ENCODE measurements around the gene MRPS25. TPM values are rescaled to one million over a fixed set of nuclear protein-coding genes. Genes with fewer than 3 reads are reported as not detected.

Gene MRPS25
- total RNA-seq, 4 donors from 2014 or later = 22.3 to 46.8 (median 29.2) TPM

GRCh38 chr3:15099364-15100098 is 34.4 kb upstream of the MRPS25 start:
- peak overlapping the region; percentile 85 for H3K27ac ChIP-seq
- 16% methylated on average over 19 of the region's 19 CpGs for WGBS
- peaks cover 36% of the 10 kb centered on the region for H3K4me1 ChIP-seq
- no peak for TF ChIP-seq CTCF (IDR thresholded peaks at IDR 0.05)
- peak in 1 of 3 donors; percentile 5 for TF ChIP-seq POLR2AphosphoS5 (IDR thresholded peaks at IDR 0.05)
- no peak for TF ChIP-seq POLR2A (IDR thresholded peaks at IDR 0.05)
- no peaks in the 10 kb centered on the region for H3K27me3 ChIP-seq
- H3K9me3 ChIP-seq = no peaks in the 10 kb centered on the region
- peaks cover 17% of the 10 kb centered on the region for H3K36me3 ChIP-seq
- no peak for DNase-seq (ENCODE audit: low spot score in 2 of 2)
- H3K4me3 ChIP-seq = peak overlapping the region; percentile 81

- under 1% methylated on average over 23 of the region's 72 CpGs for WGBS
- no peaks in the 10 kb centered on the region for H3K9me3 ChIP-seq
- H3K36me3 ChIP-seq = peaks cover 25% of the 10 kb centered on the region
- DNase-seq (ENCODE audit: low spot score in 2 of 2) = peak; percentile 96 to 98
- H3K27me3 ChIP-seq = no peaks in the 10 kb centered on the region
- peak within 1 kb of the TSS; percentile 81 for H3K4me3 ChIP-seq
- H3K4me1 ChIP-seq = peaks cover 36% of the 10 kb centered on the region
- peak within 1 kb of the TSS; percentile 85 for H3K27ac ChIP-seq
- TF ChIP-seq POLR2A (IDR thresholded peaks at IDR 0.05) (peak in 1 of 2 donors; percentile 61), CTCF (IDR thresholded peaks at IDR 0.05) (no peak), POLR2AphosphoS5 (IDR thresholded peaks at IDR 0.05) (peak in 2 of 3 donors; percentile 78 to 87), EP300 (IDR thresholded peaks at IDR 0.05) (peak; percentile 26)
Observed at GRCh38 chr3:15098503-15099363, 33.6 kb upstream of the MRPS25 start, which contains the start of gene RBSN. RBSN (minus strand) TSS chr3:15099148; CDS start chr3:15096120, 3,028 bp downstream.

- WGBS = 41% methylated on average over 6 of the region's 6 CpGs
- H3K9me3 ChIP-seq = no peaks in the 10 kb centered on the region
- H3K27me3 ChIP-seq = no peaks in the 10 kb centered on the region
- no peak overlapping the region for H3K27ac ChIP-seq
- no peak for DNase-seq (ENCODE audit: low spot score in 2 of 2)
- TF ChIP-seq POLR2A (IDR thresholded peaks at IDR 0.05) = no peak
- no peak for TF ChIP-seq CTCF (IDR thresholded peaks at IDR 0.05)
- TF ChIP-seq POLR2AphosphoS5 (IDR thresholded peaks at IDR 0.05) = no peak
- TF ChIP-seq EP300 (IDR thresholded peaks at IDR 0.05) = no peak
- peaks cover 32% of the 10 kb centered on the region for H3K36me3 ChIP-seq
- peak overlapping the region; percentile 81 for H3K4me3 ChIP-seq
- H3K4me1 ChIP-seq = peaks cover 31% of the 10 kb centered on the region
Observed at GRCh38 chr3:15097891-15098290, 32.8 kb upstream of the MRPS25 start.

GRCh38 chr3:15096046-15096445 is 30.9 kb upstream of the MRPS25 start:
- DNase-seq (ENCODE audit: low spot score in 2 of 2) = no peak
- H3K4me3 ChIP-seq = no peak overlapping the region
- no peaks in the 10 kb centered on the region for H3K27me3 ChIP-seq
- no peaks in the 10 kb centered on the region for H3K9me3 ChIP-seq
- no peak overlapping the region for H3K27ac ChIP-seq
- peaks cover 46% of the 10 kb centered on the region for H3K36me3 ChIP-seq
- 75% methylated on average over 3 of the region's 3 CpGs for WGBS
- peaks cover 17% of the 10 kb centered on the region for H3K4me1 ChIP-seq
- TF ChIP-seq CTCF (IDR thresholded peaks at IDR 0.05) (no peak), EP300 (IDR thresholded peaks at IDR 0.05) (no peak), POLR2A (IDR thresholded peaks at IDR 0.05) (no peak)

Data from suprapubic skin (tissue), 4 donors.